Caco-2 (cell line): Measurements from ENCODE around the gene TNNT1. TPM values are rescaled to one million over a fixed set of nuclear protein-coding genes. Genes with fewer than 3 reads are reported as not detected.

Source experiments
- BruUV-seq: library from RNA; stranded (reverse); fragments of 400-500 nt; replicated peaks from 2 replicates; lab custom pipeline; 2021; lab: Mats Ljungman, UMichigan
- CTCF ChIA-PET: fragments of 300-600 bp; sonication (Branson Sonifier 250); formaldehyde crosslinking; loops from one replicate; lab custom pipeline; 2022; ENCODE audit warnings: antibody characterized with exemption; lab: Charles Lee
- POLR2A ChIA-PET: fragments of 300-600 bp; sonication (Branson Sonifier 250); formaldehyde crosslinking; loops from one replicate; lab custom pipeline; 2022; ENCODE audit warnings: antibody characterized with exemption; lab: Charles Lee
- DNase-seq, 2 experiments: peaks; one replicate each; pipeline versions ENCODE4 v3.0.0 to v3.0.0-alpha.2; 2020 to 2022
- H3K27me3 ChIP-seq: replicated peaks from 2 replicates; pipeline ENCODE4 v1.6.0; 2011; ENCODE audit warnings: low read length; ENCODE audit not compliant: control insufficient read depth, insufficient read depth
- H3K36me3 ChIP-seq: 2 replicates; pipeline ENCODE4 v1.5.1; 2011; ENCODE audit warnings: low read length; ENCODE audit not compliant: control insufficient read depth, insufficient read depth
- H3K4me1 ChIP-seq: fragments of 250-450 bp; sonication (Bioruptor Pico); 2 replicates; pipeline ENCODE4 v1.5.1; 2020; ENCODE audit warnings: mild to moderate bottlenecking
- H3K4me3 ChIP-seq: 2 replicates; pipeline ENCODE4 v1.5.1; 2011; ENCODE audit warnings: low read depth, mild to moderate bottlenecking, control low read depth, low read length
- H3K9me3 ChIP-seq: fragments of 250-450 bp; sonication (Bioruptor Pico); 2 replicates; pipeline ENCODE4 v1.5.1; 2020; ENCODE audit warnings: mild to moderate bottlenecking, moderate library complexity
- H3K27ac Mint-ChIP-seq: one replicate; pipeline ENCODE4 v1.8.0; 2022; ENCODE audit warnings: mixed read lengths; ENCODE audit not compliant: unreplicated experiment
- H3K27me3 Mint-ChIP-seq: one replicate; pipeline ENCODE4 v1.8.0; 2022; ENCODE audit warnings: mixed read lengths; ENCODE audit not compliant: insufficient read depth, unreplicated experiment
- H3K36me3 Mint-ChIP-seq: one replicate; pipeline ENCODE4 v1.8.0; 2022; ENCODE audit warnings: mild to moderate bottlenecking, mixed read lengths; ENCODE audit not compliant: insufficient read depth, unreplicated experiment
- H3K4me1 Mint-ChIP-seq: one replicate; pipeline ENCODE4 v1.8.0; 2022; ENCODE audit warnings: low read depth, mixed read lengths; ENCODE audit not compliant: unreplicated experiment
- H3K4me3 Mint-ChIP-seq: one replicate; pipeline ENCODE4 v1.8.0; 2022; ENCODE audit warnings: mild to moderate bottlenecking, moderate library complexity, mixed read lengths; ENCODE audit not compliant: unreplicated experiment
- H3K9me3 Mint-ChIP-seq: one replicate; pipeline ENCODE4 v1.8.0; 2022; ENCODE audit warnings: mixed read lengths; ENCODE audit not compliant: unreplicated experiment
- intact Hi-C: fragments of 100-400 bp; cut with micrococcal nuclease; formaldehyde crosslinking; loops from one replicate; pipeline ENCODE4 v1.10.0; 2022; ENCODE audit not compliant: unreplicated experiment
- total RNA-seq: library from RNA; stranded (reverse); gene quantifications from 2 replicates; pipeline ENCODE4 v1.2.3, GENCODE V29; 2022
- TF ChIP-seq, protein P1 (sequence below), 2 experiments: fragments of 200-600 bp in 1 of 2; IDR thresholded peaks; 1 replicate in 1 of 2; 2 replicates in 1 of 2; pipeline versions ENCODE4 v1.5.1 to v1.8.0; 2011 to 2022; ENCODE audit warnings: antibody characterized with exemption in 1 of 2, control low read depth in 1 of 2, inconsistent platforms in 1 of 2, low read depth in 1 of 2, low read length in 1 of 2, mild to moderate bottlenecking in 1 of 2, moderate library complexity in 1 of 2; ENCODE audit not compliant: insufficient read depth in 1 of 2, severe bottlenecking in 1 of 2, unreplicated experiment in 1 of 2

TNNT1 gene
- total RNA-seq, 1 experiment from 2014 or later = 18.0 TPM

DNA sequence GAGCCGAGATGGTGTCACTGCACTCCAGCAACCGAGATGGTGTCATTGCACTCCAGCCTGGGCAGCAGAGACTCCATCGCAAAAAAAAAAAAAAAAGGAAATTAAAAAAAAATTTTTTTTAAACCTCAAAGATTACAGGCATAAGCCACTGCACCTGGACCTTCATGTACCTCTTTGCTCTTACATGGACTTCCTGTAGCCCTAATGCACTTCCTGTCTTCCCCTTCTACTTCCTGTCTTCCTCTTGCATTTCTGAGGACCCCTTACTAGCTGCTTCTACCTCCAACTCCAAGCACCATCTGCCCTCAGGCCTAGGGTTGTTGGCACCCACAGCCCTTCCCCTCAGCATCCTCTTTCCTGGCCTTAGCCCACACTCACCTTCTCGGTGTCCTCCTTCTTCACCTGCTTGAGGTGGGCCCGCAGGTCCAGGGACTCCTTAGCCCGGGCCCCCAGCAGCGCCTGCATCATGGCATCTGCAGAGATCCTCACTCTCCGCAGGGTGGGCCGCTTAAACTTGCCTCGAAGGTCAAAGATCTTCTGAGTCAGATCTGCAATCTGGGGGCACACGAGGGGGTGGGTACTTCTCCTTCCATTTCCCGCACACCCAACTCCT lies 4.8 kb upstream of the TNNT1 start:
- POLR2A ChIA-PET = no interaction called here
- no peaks in the 10 kb centered on the region for H3K36me3 Mint-ChIP-seq
- Histone ChIP-seq H3K4me1 (peaks cover 7% of the 10 kb centered on the region), H3K4me3 (no peak overlapping the region), H3K9me3 (no peaks in the 10 kb centered on the region), H3K27me3 (no peaks in the 10 kb centered on the region), H3K36me3 (no peaks in the 10 kb centered on the region)
- no peak overlapping the region for H3K4me3 Mint-ChIP-seq
- TF ChIP-seq, protein P1, sequence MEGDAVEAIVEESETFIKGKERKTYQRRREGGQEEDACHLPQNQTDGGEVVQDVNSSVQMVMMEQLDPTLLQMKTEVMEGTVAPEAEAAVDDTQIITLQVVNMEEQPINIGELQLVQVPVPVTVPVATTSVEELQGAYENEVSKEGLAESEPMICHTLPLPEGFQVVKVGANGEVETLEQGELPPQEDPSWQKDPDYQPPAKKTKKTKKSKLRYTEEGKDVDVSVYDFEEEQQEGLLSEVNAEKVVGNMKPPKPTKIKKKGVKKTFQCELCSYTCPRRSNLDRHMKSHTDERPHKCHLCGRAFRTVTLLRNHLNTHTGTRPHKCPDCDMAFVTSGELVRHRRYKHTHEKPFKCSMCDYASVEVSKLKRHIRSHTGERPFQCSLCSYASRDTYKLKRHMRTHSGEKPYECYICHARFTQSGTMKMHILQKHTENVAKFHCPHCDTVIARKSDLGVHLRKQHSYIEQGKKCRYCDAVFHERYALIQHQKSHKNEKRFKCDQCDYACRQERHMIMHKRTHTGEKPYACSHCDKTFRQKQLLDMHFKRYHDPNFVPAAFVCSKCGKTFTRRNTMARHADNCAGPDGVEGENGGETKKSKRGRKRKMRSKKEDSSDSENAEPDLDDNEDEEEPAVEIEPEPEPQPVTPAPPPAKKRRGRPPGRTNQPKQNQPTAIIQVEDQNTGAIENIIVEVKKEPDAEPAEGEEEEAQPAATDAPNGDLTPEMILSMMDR (IDR thresholded peaks at IDR 0.05; ENCODE audit: insufficient read depth in 1 of 2, low read depth in 1 of 2, low read length in 1 of 2, severe bottlenecking in 1 of 2, unreplicated experiment in 1 of 2) = no peak
- CTCF ChIA-PET = interaction anchor here (0.5 kb wide), 1 partner anchor 9 kb away, joined by 4 read pairs; no protein-coding TSS in a partner anchor
- peaks cover 4% of the 10 kb centered on the region for H3K27me3 Mint-ChIP-seq
- peaks cover 18% of the 10 kb centered on the region for H3K4me1 Mint-ChIP-seq
- intact Hi-C loops = no loop called here
- DNase-seq = no peak
- H3K27ac Mint-ChIP-seq = no peak overlapping the region
- no TSS peak for BruUV-seq
- peaks cover 10% of the 10 kb centered on the region for H3K9me3 Mint-ChIP-seq

DNA sequence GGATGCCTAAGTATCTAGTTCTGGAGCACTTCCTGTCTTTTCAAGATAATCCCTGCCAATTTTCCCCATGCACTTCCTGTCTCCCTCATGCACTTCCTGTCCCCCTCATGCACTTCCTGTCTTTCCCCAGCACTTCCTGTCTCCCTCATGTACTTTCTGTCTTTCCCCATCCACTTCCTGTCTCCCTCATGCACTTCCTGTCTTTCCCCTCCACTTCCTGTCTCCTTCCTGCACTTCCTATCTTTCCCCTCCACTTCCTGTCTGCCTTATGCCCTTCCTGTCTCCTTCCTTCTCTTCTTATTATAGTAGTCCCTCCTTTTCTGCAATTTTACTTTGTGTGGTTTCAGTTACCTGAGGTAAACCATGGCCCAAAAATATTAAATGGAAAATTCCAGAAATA lies 3.0 kb upstream of the TNNT1 start:
- TF ChIP-seq, protein P1 (IDR thresholded peaks at IDR 0.05; ENCODE audit: insufficient read depth in 1 of 2, low read depth in 1 of 2, low read length in 1 of 2, severe bottlenecking in 1 of 2, unreplicated experiment in 1 of 2) = no peak
- H3K4me3 ChIP-seq = no peak overlapping the region
- CTCF ChIA-PET = interaction anchor here (1.0 to 1.3 kb wide), 2 partner anchors 8 to 14 kb away, joined by 3 to 5 read pairs; partner anchors contain the start of gene DNAAF3
- H3K4me1 ChIP-seq = peaks cover 12% of the 10 kb centered on the region; the same call in 1 of the 2 replicates
- intact Hi-C loops = no loop called here
- no peaks in the 10 kb centered on the region for H3K27me3 ChIP-seq
- no peaks in the 10 kb centered on the region for H3K36me3 Mint-ChIP-seq
- no peaks in the 10 kb centered on the region for H3K36me3 ChIP-seq
- H3K9me3 ChIP-seq = no peaks in the 10 kb centered on the region
- no TSS peak for BruUV-seq
- H3K27ac Mint-ChIP-seq = no peak overlapping the region
- H3K4me3 Mint-ChIP-seq = no peak overlapping the region
- H3K4me1 Mint-ChIP-seq = peaks cover 20% of the 10 kb centered on the region
- POLR2A ChIA-PET = no interaction called here
- peaks cover 10% of the 10 kb centered on the region for H3K9me3 Mint-ChIP-seq
- DNase-seq = no peak
- peaks cover 4% of the 10 kb centered on the region for H3K27me3 Mint-ChIP-seq

DNA sequence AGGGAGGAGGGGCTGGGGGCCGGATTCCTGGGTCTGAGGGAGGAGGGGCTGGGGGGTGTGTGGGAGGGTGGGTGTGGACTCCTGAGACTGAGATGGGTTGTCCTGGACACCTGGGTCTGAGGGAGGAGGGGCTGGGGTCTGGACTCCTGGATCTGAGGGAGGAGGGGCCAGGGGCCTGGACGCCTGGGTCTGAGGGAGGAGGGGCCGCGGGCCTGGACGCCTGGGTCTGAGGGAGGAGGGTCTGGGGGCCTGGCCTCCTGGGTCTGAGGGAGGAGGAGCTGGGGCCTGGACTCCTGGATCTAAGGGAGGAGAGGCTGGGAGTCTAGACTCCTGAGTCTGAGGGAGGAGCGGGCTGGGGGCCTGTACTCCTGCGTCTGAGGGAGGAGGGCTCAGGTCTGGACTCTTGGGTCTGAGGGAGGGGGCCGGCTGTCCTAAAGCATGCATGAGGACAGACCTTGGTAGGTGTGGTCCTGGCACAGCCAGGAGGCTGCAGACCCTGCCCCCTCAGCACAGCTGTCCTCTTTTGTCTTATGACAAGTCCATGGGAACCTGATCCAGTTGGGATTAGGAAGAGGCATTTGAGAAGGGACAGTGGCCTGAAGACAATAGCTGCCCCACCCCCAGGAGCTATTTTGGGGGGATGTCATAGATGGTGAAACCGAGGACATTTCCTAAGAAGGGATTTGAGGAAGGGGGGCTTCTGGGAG lies 1.3 kb downstream of the TNNT1 start:
- H3K27me3 Mint-ChIP-seq = peaks cover 8% of the 10 kb centered on the region

More for the DNA sequence above, 1.3 kb downstream of the TNNT1 start:
- no peak overlapping the region for H3K4me3 Mint-ChIP-seq
- intact Hi-C loops = no loop called here
- H3K36me3 Mint-ChIP-seq = no peaks in the 10 kb centered on the region
- H3K27ac Mint-ChIP-seq = no peak overlapping the region
- Histone ChIP-seq H3K4me3 (no peak overlapping the region), H3K9me3 (no peaks in the 10 kb centered on the region), H3K27me3 (no peaks in the 10 kb centered on the region), H3K36me3 (no peaks in the 10 kb centered on the region), H3K4me1 (peaks cover 12% of the 10 kb centered on the region; the same call in 1 of the 2 replicates)
- peaks cover 20% of the 10 kb centered on the region for H3K4me1 Mint-ChIP-seq
- POLR2A ChIA-PET = interaction anchor here (0.6 kb wide), 2 partner anchors 112 to 130 kb away, joined by 4 read pairs; no protein-coding TSS in a partner anchor
- no TSS peak for BruUV-seq
- CTCF ChIA-PET = interaction anchor here (0.5 to 2.4 kb wide), 6 partner anchors 12 to 684 kb away, joined by 3 to 27 read pairs (median 8); partner anchors contain the start of genes DNAAF3, LENG9 and SYT5
- peak; percentile 24 to 66 for DNase-seq
- peaks cover 10% of the 10 kb centered on the region for H3K9me3 Mint-ChIP-seq
- TF ChIP-seq, protein P1 (IDR thresholded peaks at IDR 0.05; ENCODE audit: insufficient read depth in 1 of 2, low read depth in 1 of 2, low read length in 1 of 2, severe bottlenecking in 1 of 2, unreplicated experiment in 1 of 2) = no peak
